Trophoblast cell (in vitro differentiated cells and primary cell): Measurements from ENCODE around the gene CILP2.

ENCODE experiments used
- DNase-seq, 2 donors: peaks; one replicate each; pipeline ENCODE4 v3.0.0-alpha.2; 2016
- H2AFZ ChIP-seq: 2 replicates; pipeline ENCODE4 v1.6.1; 2013; ENCODE audit warnings: low read length, moderate library complexity, mild to moderate bottlenecking; ENCODE audit not compliant: insufficient read depth, poor library complexity
- H2AK5ac ChIP-seq: 2 replicates; pipeline ENCODE4 v1.6.1; 2013; ENCODE audit warnings: mild to moderate bottlenecking, low read length
- H2BK120ac ChIP-seq: 2 replicates; pipeline ENCODE4 v1.6.1; 2013; ENCODE audit warnings: low read length, mild to moderate bottlenecking, moderate library complexity; ENCODE audit not compliant: insufficient read depth, poor library complexity
- H2BK12ac ChIP-seq: 2 replicates; pipeline ENCODE4 v1.6.1; 2013; ENCODE audit warnings: mild to moderate bottlenecking, low read length, moderate library complexity
- H2BK5ac ChIP-seq: 2 replicates; pipeline ENCODE4 v1.6.1; 2013; ENCODE audit warnings: low read length, low read depth, moderate library complexity, mild to moderate bottlenecking; ENCODE audit not compliant: poor library complexity
- H3K14ac ChIP-seq: 2 replicates; pipeline ENCODE4 v1.6.1; 2013; ENCODE audit warnings: mild to moderate bottlenecking, low read length
- H3K18ac ChIP-seq: 2 replicates; pipeline ENCODE4 v1.6.1; 2013; ENCODE audit warnings: mild to moderate bottlenecking, low read length
- H3K23ac ChIP-seq: 2 replicates; pipeline ENCODE4 v1.6.1; 2013; ENCODE audit warnings: low read length
- H3K27ac ChIP-seq: 2 replicates; pipeline ENCODE4 v1.5.1; 2013; ENCODE audit warnings: low read depth, mild to moderate bottlenecking, inconsistent platforms, low read length, moderate library complexity
- H3K27me3 ChIP-seq: 2 replicates; pipeline ENCODE4 v1.6.1; 2013; ENCODE audit warnings: inconsistent platforms, mild to moderate bottlenecking, low read length, moderate library complexity; ENCODE audit not compliant: insufficient read depth
- H3K36me3 ChIP-seq, 2 experiments: 1 replicate in 1 of 2; 2 replicates in 1 of 2; pipeline ENCODE4 v1.6.1; 2013; ENCODE audit warnings: low read length in 2 of 2, mild to moderate bottlenecking in 2 of 2, moderate library complexity in 1 of 2; ENCODE audit not compliant: insufficient read depth in 2 of 2, control insufficient read depth in 1 of 2
- H3K4ac ChIP-seq: 2 replicates; pipeline ENCODE4 v1.6.1; 2013; ENCODE audit warnings: low read depth, mild to moderate bottlenecking, low read length, moderate library complexity
- H3K4me1 ChIP-seq, 2 experiments: 1 replicate in 1 of 2; 2 replicates in 1 of 2; pipeline ENCODE4 v1.6.1; 2013; ENCODE audit warnings: low read length in 2 of 2, mild to moderate bottlenecking in 2 of 2, moderate library complexity in 1 of 2; ENCODE audit not compliant: insufficient read depth in 2 of 2, control insufficient read depth in 1 of 2
- H3K4me2 ChIP-seq: 2 replicates; pipeline ENCODE4 v1.6.1; 2013; ENCODE audit warnings: inconsistent platforms, mild to moderate bottlenecking, low read length, moderate library complexity
- H3K4me3 ChIP-seq: 2 replicates; pipeline ENCODE4 v1.5.1; 2013; ENCODE audit warnings: mild to moderate bottlenecking, low read depth, low read length, inconsistent platforms
- H3K79me1 ChIP-seq: one replicate; pipeline ENCODE4 v1.6.1; 2013; ENCODE audit warnings: low read length
- H3K79me2 ChIP-seq: 2 replicates; pipeline ENCODE4 v1.6.1; 2013; ENCODE audit warnings: low read length, mild to moderate bottlenecking; ENCODE audit not compliant: control insufficient read depth, insufficient read depth, poor library complexity
- H3K9ac ChIP-seq: 2 replicates; pipeline ENCODE4 v1.6.1; 2013; ENCODE audit warnings: mild to moderate bottlenecking, low read length
- H3K9me3 ChIP-seq: 2 replicates; pipeline ENCODE4 v1.6.1; 2013; ENCODE audit warnings: low read depth, mild to moderate bottlenecking, control low read depth, inconsistent platforms, low read length; ENCODE audit not compliant: insufficient read depth
- H4K12ac ChIP-seq: 2 replicates; pipeline ENCODE4 v1.6.1; 2013; ENCODE audit warnings: low read depth, mild to moderate bottlenecking, low read length, moderate library complexity
- H4K8ac ChIP-seq: 2 replicates; pipeline ENCODE4 v1.6.1; 2013; ENCODE audit warnings: low read depth, mild to moderate bottlenecking, low read length, moderate library complexity
- H4K91ac ChIP-seq: one replicate; pipeline ENCODE4 v1.6.1; 2013; ENCODE audit warnings: low read depth, mild to moderate bottlenecking, low read length, moderate library complexity
- WGBS: extraction: QIAGEN DNeasy Blood & Tissue Kit; methylation state at CpG from one replicate; pipeline ENCODE4 v1.1.7; 2013; ENCODE audit warnings: missing lambda C conversion rate; ENCODE audit not compliant: insufficient read length, insufficient coverage; ENCODE audit errors: extremely low coverage; 5-methylcytosine and 5-hydroxymethylcytosine counted together

The CILP2 gene

DNA sequence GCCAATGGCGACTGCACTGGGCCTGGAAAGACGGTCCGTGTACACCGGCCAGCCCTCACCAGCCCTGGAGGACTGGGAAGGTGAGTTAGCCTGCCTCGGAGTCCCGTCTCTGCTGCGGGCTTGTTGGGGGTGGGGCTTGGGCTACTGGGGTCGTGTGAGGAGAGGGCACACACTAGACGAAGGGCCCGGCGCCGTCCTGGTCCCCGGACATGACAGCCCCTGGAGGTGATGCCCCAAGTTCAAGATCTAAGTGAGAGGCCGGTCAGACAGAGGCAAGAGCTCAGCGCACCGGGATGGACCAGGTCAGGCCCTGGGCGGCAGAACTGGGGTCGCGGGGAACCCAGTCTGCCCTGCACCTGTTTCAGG lies 1.6 kb downstream of the CILP2 start:
- Histone ChIP-seq H3K9me3 (peaks cover 15% of the 10 kb centered on the region), H3K23ac (no peak overlapping the region), H4K91ac (no peak overlapping the region), H3K4me1 (peaks cover 4 to 10% of the 10 kb centered on the region in 2 experiments), H3K4me3 (no peak overlapping the region), H3K4ac (no peak overlapping the region), H3K4me2 (no peak overlapping the region), H3K18ac (no peak overlapping the region), H3K27me3 (peaks cover 5% of the 10 kb centered on the region), H2AK5ac (no peak overlapping the region), H3K9ac (no peak overlapping the region), H2BK120ac (no peak overlapping the region), H3K79me1 (no peaks in the 10 kb centered on the region), H3K79me2 (no peaks in the 10 kb centered on the region), H4K8ac (no peak overlapping the region), H2BK12ac (no peak overlapping the region), H3K14ac (no peak overlapping the region), H2AFZ (no peak overlapping the region), H3K36me3 (peaks cover 4 to 15% of the 10 kb centered on the region in 2 experiments), H3K27ac (no peak overlapping the region), H2BK5ac (no peak overlapping the region), H4K12ac (no peak overlapping the region)
- DNase-seq: no peak
- WGBS: no CpG with 5 or more reads among the region's 19 CpGs

DNA sequence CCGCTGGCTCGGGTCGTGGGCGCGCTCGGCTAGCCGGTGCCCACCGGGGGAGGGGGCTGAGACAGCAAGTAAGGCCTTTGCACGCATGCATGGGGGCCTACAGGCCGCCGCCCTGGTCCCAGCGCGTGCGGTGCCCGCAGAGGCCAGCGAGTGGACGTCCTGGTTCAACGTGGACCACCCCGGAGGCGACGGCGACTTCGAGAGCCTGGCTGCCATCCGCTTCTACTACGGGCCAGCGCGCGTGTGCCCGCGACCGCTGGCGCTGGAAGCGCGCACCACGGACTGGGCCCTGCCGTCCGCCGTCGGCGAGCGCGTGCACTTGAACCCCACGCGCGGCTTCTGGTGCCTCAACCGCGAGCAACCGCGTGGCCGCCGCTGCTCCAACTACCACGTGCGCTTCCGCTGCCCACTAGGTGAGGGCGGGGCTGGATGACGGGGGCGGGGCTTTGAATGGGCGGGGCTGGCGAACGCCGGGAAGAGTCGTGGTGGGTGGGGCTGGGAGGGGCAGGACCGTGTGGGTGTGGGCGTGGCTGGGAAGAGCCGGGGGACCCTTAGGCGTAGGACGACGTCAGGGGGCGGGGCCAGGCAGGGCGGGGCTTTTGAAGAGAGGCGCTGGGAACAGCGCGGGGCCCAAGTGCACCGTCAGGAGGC lies 2.1 kb downstream of the CILP2 start:
- H3K27me3 ChIP-seq: peaks cover 5% of the 10 kb centered on the region
- H3K27ac ChIP-seq: no peak overlapping the region
- H3K23ac ChIP-seq: no peak overlapping the region
- no CpG with 5 or more reads among the region's 74 CpGs for WGBS
- H2BK12ac ChIP-seq: no peak overlapping the region
- H3K18ac ChIP-seq: no peak overlapping the region
- H3K4me3 ChIP-seq: no peak overlapping the region
- peaks cover 5 to 13% of the 10 kb centered on the region in 2 experiments for H3K36me3 ChIP-seq
- H3K4me1 ChIP-seq: peaks cover 4 to 10% of the 10 kb centered on the region in 2 experiments
- peaks cover 15% of the 10 kb centered on the region for H3K9me3 ChIP-seq
- no peak overlapping the region for H4K91ac ChIP-seq
- DNase-seq: peak; percentile 57 to 68
- no peak overlapping the region for H4K8ac ChIP-seq
- H2AK5ac ChIP-seq: no peak overlapping the region
- no peak overlapping the region for H3K14ac ChIP-seq
- no peak overlapping the region for H2AFZ ChIP-seq
- no peaks in the 10 kb centered on the region for H3K79me2 ChIP-seq
- H3K4ac ChIP-seq: no peak overlapping the region
- H2BK120ac ChIP-seq: no peak overlapping the region
- H4K12ac ChIP-seq: no peak overlapping the region
- no peaks in the 10 kb centered on the region for H3K79me1 ChIP-seq
- no peak overlapping the region for H3K4me2 ChIP-seq
- no peak overlapping the region for H2BK5ac ChIP-seq
- no peak overlapping the region for H3K9ac ChIP-seq

DNA sequence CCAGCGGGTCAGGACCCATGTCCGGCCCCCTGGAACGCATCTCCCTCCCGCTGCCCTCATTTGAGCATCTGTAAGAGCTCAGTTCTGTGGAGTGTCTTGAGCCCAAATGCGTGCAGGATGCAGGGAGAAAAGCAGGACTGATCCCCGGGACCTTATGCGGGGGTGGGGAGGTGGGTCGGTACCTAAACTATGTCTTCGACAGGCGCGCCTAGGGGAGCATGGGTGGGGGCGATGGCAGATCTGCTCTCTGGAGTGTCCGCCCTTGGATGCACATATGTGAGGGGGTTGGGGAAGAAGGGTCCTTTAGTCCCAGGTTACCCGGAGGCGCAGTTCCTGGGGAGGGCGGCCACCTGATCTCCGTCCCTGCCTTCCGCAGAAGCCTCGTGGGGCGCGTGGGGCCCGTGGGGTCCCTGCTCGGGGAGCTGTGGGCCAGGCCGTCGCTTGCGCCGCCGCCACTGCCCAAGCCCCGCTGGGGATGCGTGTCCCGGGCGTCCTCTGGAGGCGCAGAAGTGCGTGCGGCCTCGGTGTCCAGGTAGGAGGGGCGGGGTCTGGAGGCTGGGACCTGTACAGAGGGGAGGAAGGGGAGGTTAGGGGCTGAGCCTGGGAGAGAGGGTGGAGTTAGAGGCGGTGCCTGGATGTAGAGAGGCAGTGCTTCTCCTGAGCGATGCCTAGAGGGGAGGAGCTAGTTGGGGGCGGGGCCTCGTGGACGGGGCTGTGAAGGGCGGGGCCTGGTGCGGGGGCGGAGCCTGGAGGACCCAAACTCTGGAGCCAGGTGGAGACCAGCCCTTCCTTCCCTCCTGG lies 2.9 kb downstream of the CILP2 start:
- no CpG with 5 or more reads among the region's 45 CpGs for WGBS
- Histone ChIP-seq H3K23ac (no peak overlapping the region), H3K27ac (no peak overlapping the region), H3K4ac (no peak overlapping the region), H2BK120ac (no peak overlapping the region), H3K18ac (no peak overlapping the region), H2AFZ (no peak overlapping the region), H3K79me1 (no peaks in the 10 kb centered on the region), H3K36me3 (peaks cover 3 to 9% of the 10 kb centered on the region in 2 experiments), H3K4me1 (peaks cover 4 to 10% of the 10 kb centered on the region in 2 experiments), H2AK5ac (no peak overlapping the region), H3K9ac (no peak overlapping the region), H3K9me3 (peaks cover 16% of the 10 kb centered on the region), H4K8ac (no peak overlapping the region), H4K12ac (no peak overlapping the region), H3K4me2 (peak overlapping the region; percentile 8), H3K79me2 (no peaks in the 10 kb centered on the region), H2BK5ac (no peak overlapping the region), H4K91ac (no peak overlapping the region), H3K4me3 (no peak overlapping the region), H3K14ac (no peak overlapping the region), H2BK12ac (no peak overlapping the region), H3K27me3 (peaks cover 5% of the 10 kb centered on the region)
- peak; percentile 82 to 85 for DNase-seq

DNA sequence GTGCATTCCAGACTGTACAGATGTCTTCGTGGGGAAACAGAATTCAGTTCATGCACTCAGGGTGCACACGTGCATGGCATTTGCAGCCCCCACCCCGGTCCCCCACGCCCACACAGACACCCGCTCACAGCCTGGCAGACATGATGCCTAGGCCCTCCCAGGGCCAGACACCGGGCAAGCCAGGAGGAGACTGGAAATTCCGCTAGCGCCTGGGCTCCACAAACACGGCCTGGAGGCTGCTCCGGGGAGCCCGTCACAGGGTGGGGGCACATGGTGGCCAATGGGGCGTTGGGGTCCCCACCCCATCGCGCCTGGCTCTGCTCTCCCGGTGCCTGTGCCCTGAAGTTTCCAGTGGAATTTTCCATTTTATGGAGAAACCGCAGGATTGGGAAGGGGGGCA lies 3.6 kb downstream of the CILP2 start:
- no peak for DNase-seq
- Histone ChIP-seq H3K4me1 (peaks cover 4 to 10% of the 10 kb centered on the region in 2 experiments), H3K14ac (no peak overlapping the region), H2BK5ac (no peak overlapping the region), H3K4me2 (no peak overlapping the region), H3K36me3 (peaks cover 3 to 9% of the 10 kb centered on the region in 2 experiments), H3K23ac (no peak overlapping the region), H3K79me1 (no peaks in the 10 kb centered on the region), H3K9ac (no peak overlapping the region), H3K27me3 (peaks cover 5% of the 10 kb centered on the region), H2AK5ac (no peak overlapping the region), H3K18ac (no peak overlapping the region), H2AFZ (no peak overlapping the region), H3K4ac (no peak overlapping the region), H3K4me3 (no peak overlapping the region), H4K8ac (no peak overlapping the region), H4K91ac (no peak overlapping the region), H3K79me2 (no peaks in the 10 kb centered on the region), H4K12ac (no peak overlapping the region), H3K9me3 (peaks cover 16% of the 10 kb centered on the region), H2BK12ac (no peak overlapping the region), H3K27ac (no peak overlapping the region), H2BK120ac (no peak overlapping the region)
- no CpG with 5 or more reads among the region's 16 CpGs for WGBS
